Aorta (tissue), 5 donors: ENCODE measurements around the gene SPPL3. TPM values are rescaled to one million over a fixed set of nuclear protein-coding genes. Genes with fewer than 3 reads are reported as not detected.

Source experiments
- ATAC-seq: fragments of 200-7000 bp; cut with Tn5 transposase; one replicate; pipeline ENCODE4 v1.9.1; 2022; ENCODE audit warnings: moderate library complexity; ENCODE audit not compliant: low FRiP score
- DNase-seq, 2 donors: peaks; one replicate each; pipeline ENCODE4 v3.0.0-alpha.2; 2020
- H3K27ac ChIP-seq, 2 donors: one replicate each; pipeline ENCODE4 v1.5.1; 2013; ENCODE audit warnings: low read length in 2 of 2, mild to moderate bottlenecking in 2 of 2, moderate library complexity in 2 of 2, control low read depth in 1 of 2, inconsistent platforms in 1 of 2, low read depth in 1 of 2
- H3K27me3 ChIP-seq, 2 donors: one replicate each; pipeline ENCODE4 v1.6.1; 2013; ENCODE audit warnings: control low read depth in 1 of 2, low read length in 1 of 2, mild to moderate bottlenecking in 1 of 2, moderate library complexity in 1 of 2; ENCODE audit not compliant: insufficient read depth in 2 of 2, control insufficient read depth in 1 of 2
- H3K36me3 ChIP-seq, 2 donors: one replicate each; pipeline ENCODE4 v1.6.1; 2013; ENCODE audit warnings: control low read depth in 1 of 2, low read length in 1 of 2, mild to moderate bottlenecking in 1 of 2; ENCODE audit not compliant: insufficient read depth in 2 of 2, control insufficient read depth in 1 of 2
- H3K4me1 ChIP-seq, 2 donors: one replicate each; pipeline ENCODE4 v1.6.1; 2013; ENCODE audit warnings: low read length in 2 of 2, control low read depth in 1 of 2, mild to moderate bottlenecking in 1 of 2, moderate library complexity in 1 of 2; ENCODE audit not compliant: insufficient read depth in 2 of 2, control insufficient read depth in 1 of 2
- H3K4me3 ChIP-seq, 2 donors: one replicate each; pipeline ENCODE4 v1.5.1; 2013; ENCODE audit warnings: low read length in 2 of 2, control low read depth in 1 of 2, mild to moderate bottlenecking in 1 of 2
- H3K9me3 ChIP-seq: one replicate; pipeline ENCODE4 v1.6.1; 2013; ENCODE audit warnings: mild to moderate bottlenecking, low read length; ENCODE audit not compliant: control insufficient read depth
- whole genome bisulfite sequencing, 2 donors: extraction: QIAGEN DNeasy Blood & Tissue Kit; methylation state at CpG; one replicate each; pipeline ENCODE4 v1.1.7; 2013; 5-methylcytosine and 5-hydroxymethylcytosine counted together
- intact Hi-C, 2 donors: fragments of 100-400 bp; cut with DNase I; formaldehyde crosslinking; loops; one replicate each; pipeline versions ENCODE4 v1.14.2 to v1.15.0; 2022
- polyA plus RNA-seq, 2 donors: library from polyadenylated mRNA; stranded (reverse); fragments of 200-250 nt; gene quantifications; one replicate each; pipeline ENCODE4 v1.2.3, GENCODE V29; 2013
- total RNA-seq, 2 donors: library from RNA; stranded (reverse); fragmentation: NEBNext Ultra II Directional; extraction: Animal tissue kit (Norgen Biotek cat#: 25700); gene quantifications; one replicate each; pipeline ENCODE4 v1.2.1, GENCODE V29; 2021
- donor health status: healthy with polysubstance abuse.
- donor health status: Bipolar disorder and iron deficiency.
- donor health status: DM: no; HTN: no; CAD: no.
- donor health status: DM: no; HTN: no; CAD: no.
- donor health status: DM: yes; HTN: yes; CAD: no.

Gene SPPL3
- total and polyA plus RNA-seq, 4 donors, result 5.4 to 48.9 (median 27.4) TPM

- ATAC-seq, result no peak
- intact Hi-C loops, result no loop called here
- no peak overlapping the region for H3K27ac ChIP-seq
- H3K4me3 ChIP-seq, result no peak overlapping the region
- H3K9me3 ChIP-seq, result no peaks in the 10 kb centered on the region
- H3K27me3 ChIP-seq, result no peaks in the 10 kb centered on the region
- DNase-seq, result no peak
- 84 to 90% methylated on average over 5 of the region's 5 CpGs for WGBS, 2 donors
- H3K4me1 ChIP-seq, result peaks cover 0 to 3% of the 10 kb centered on the region in 2 donors
- H3K36me3 ChIP-seq, result no peaks in the 10 kb centered on the region
Measured at GRCh38 chr12:120874547-120875245, 29.5 kb downstream of the SPPL3 start.

- H3K27ac ChIP-seq, result no peak overlapping the region
- peaks cover 0 to 3% of the 10 kb centered on the region in 2 donors for H3K4me1 ChIP-seq
- no peak for ATAC-seq
- no peaks in the 10 kb centered on the region for H3K27me3 ChIP-seq
- no peak overlapping the region for H3K4me3 ChIP-seq
- intact Hi-C loops, result no loop called here
- no peaks in the 10 kb centered on the region for H3K9me3 ChIP-seq
- no peak for DNase-seq
- no peaks in the 10 kb centered on the region for H3K36me3 ChIP-seq
- WGBS, 2 donors, result 90 to 96% methylated on average over 4 of the region's 4 CpGs
Measured at GRCh38 chr12:120873226-120873625, 30.9 kb downstream of the SPPL3 start.

- Histone ChIP-seq H3K36me3 (no peaks in the 10 kb centered on the region), H3K4me1 (peaks cover 0 to 3% of the 10 kb centered on the region in 2 donors), H3K9me3 (no peaks in the 10 kb centered on the region), H3K27me3 (no peaks in the 10 kb centered on the region), H3K4me3 (no peak overlapping the region), H3K27ac (no peak overlapping the region)
- no peak for ATAC-seq
- DNase-seq, result no peak
- WGBS, 2 donors, result 71 to 72% methylated on average over 5 of the region's 5 CpGs
- intact Hi-C loops, result no loop called here
Measured at GRCh38 chr12:120872487-120872886, 31.7 kb downstream of the SPPL3 start.

DNA sequence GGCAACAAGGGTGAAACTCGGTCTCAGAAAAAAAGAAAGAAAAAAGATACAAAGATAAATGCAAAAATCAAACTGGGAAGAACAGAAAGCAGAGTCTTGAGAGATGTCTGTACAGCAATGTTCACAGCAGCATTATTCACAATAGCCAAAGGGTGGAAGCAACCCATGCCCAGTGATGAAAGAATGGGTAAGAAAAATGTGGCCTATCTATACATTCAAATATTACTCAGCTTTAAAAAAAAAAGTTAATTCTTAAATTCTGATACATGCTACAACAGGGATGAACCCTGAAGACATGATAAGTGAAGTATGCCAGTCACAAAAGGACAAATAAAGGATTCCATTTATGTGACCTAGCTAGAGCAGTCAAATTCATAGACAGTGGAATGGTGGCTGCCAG lies 33.7 kb downstream of the SPPL3 start:
- Histone ChIP-seq H3K36me3 (no peaks in the 10 kb centered on the region), H3K4me1 (peaks cover 0 to 3% of the 10 kb centered on the region in 2 donors), H3K27me3 (no peaks in the 10 kb centered on the region), H3K27ac (no peak overlapping the region), H3K4me3 (no peak overlapping the region), H3K9me3 (no peaks in the 10 kb centered on the region)
- WGBS, 2 donors, result 98 to 100% methylated on average over 1 of the region's 1 CpG
- intact Hi-C loops, result no loop called here
- no peak for DNase-seq
- no peak for ATAC-seq

DNA sequence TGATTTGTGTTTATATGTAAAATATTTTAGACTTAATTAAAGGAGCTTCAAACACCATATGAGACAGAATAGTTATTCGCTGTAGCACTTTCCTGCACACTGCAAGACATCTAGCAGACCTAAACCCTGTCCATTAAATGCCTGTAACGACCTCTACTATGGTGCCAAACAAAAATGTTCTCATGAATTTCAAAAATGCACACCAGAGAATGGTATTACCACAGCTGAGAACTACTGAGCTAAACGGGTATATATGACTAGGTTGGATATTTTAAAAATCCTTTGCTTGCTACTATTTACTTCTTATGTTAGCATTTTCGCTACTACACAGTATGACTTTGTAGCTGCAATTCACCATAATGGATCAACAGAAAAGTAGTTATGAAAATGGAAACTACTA lies 34.8 kb downstream of the SPPL3 start:
- H3K9me3 ChIP-seq, result no peaks in the 10 kb centered on the region
- H3K4me3 ChIP-seq, result no peak overlapping the region
- H3K27ac ChIP-seq, result no peak overlapping the region
- no peaks in the 10 kb centered on the region for H3K27me3 ChIP-seq
- no peaks in the 10 kb centered on the region for H3K4me1 ChIP-seq
- DNase-seq, result no peak
- no peak for ATAC-seq
- intact Hi-C loops, result no loop called here
- H3K36me3 ChIP-seq, result no peaks in the 10 kb centered on the region
- 64% methylated on average over 4 of the region's 4 CpGs for WGBS, 2 donors

GRCh38 chr12:120866108-120866507 lies 38.0 kb downstream of the SPPL3 start:
- no peaks in the 10 kb centered on the region for H3K4me1 ChIP-seq
- DNase-seq, result no peak
- H3K4me3 ChIP-seq, result no peak overlapping the region
- intact Hi-C loops, result no loop called here
- no peaks in the 10 kb centered on the region for H3K27me3 ChIP-seq
- 60 to 61% methylated on average over 4 of the region's 4 CpGs for WGBS, 2 donors
- H3K9me3 ChIP-seq, result no peaks in the 10 kb centered on the region
- H3K27ac ChIP-seq, result no peak overlapping the region
- H3K36me3 ChIP-seq, result no peaks in the 10 kb centered on the region
- no peak for ATAC-seq

DNA sequence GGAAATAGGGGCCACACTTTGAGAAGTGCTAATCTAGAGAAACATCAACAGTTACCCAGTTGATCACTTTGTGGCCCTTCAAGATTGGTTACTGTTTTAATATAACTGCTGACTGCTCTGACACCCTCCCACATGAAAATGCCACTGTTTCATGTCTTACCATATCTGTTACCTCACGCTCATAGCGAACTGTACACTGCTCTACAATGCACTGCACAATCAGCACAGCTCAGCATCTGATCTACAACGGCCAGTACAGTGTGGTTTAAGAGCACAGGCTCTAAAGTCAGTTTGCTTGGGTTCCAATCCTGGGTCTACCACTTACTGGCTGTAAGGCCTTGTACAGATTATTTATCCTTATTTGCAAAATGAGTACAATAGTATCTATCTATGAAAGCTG lies 39.1 kb downstream of the SPPL3 start:
- H3K36me3 ChIP-seq, result no peaks in the 10 kb centered on the region
- intact Hi-C loops, result no loop called here
- H3K4me3 ChIP-seq, result no peak overlapping the region

GRCh38 chr12:120862664-120863063 lies 41.5 kb downstream of the SPPL3 start:
- intact Hi-C loops, result no loop called here
- Histone ChIP-seq H3K27ac (no peak overlapping the region), H3K4me1 (no peaks in the 10 kb centered on the region), H3K27me3 (no peaks in the 10 kb centered on the region), H3K4me3 (no peak overlapping the region), H3K9me3 (no peaks in the 10 kb centered on the region), H3K36me3 (no peaks in the 10 kb centered on the region)
- ATAC-seq (no peak), DNase-seq (no peak)
- 86 to 88% methylated on average over 1 of the region's 1 CpG for WGBS, 2 donors

More for the DNA sequence above, 39.1 kb downstream of the SPPL3 start:
- WGBS, 2 donors, result 92 to 95% methylated on average over 3 of the region's 3 CpGs
- Histone ChIP-seq H3K9me3 (no peaks in the 10 kb centered on the region), H3K27me3 (no peaks in the 10 kb centered on the region), H3K4me1 (no peaks in the 10 kb centered on the region), H3K27ac (no peak overlapping the region)
- ATAC-seq (no peak), DNase-seq (no peak)

- DNase-seq (no peak), ATAC-seq (no peak)
- Histone ChIP-seq H3K9me3 (no peaks in the 10 kb centered on the region), H3K27me3 (no peaks in the 10 kb centered on the region), H3K36me3 (no peaks in the 10 kb centered on the region), H3K27ac (no peak overlapping the region), H3K4me3 (no peak overlapping the region), H3K4me1 (no peaks in the 10 kb centered on the region)
- 97% methylated on average over 3 of the region's 3 CpGs for WGBS, 2 donors
- intact Hi-C loops, result no loop called here
Measured at GRCh38 chr12:120861074-120861795, 42.9 kb downstream of the SPPL3 start.
